Breast epithelium (tissue), 3 donors: Measurements from ENCODE around the gene LMX1B.

Source experiments
- POLR2AphosphoS5 ChIP-seq, 3 donors: sonication (generic); formaldehyde crosslinking; IDR thresholded peaks; one replicate each; pipeline ENCODE4 v1.6.1; 2017; ENCODE audit warnings: antibody characterized with exemption in 3 of 3
- TF ChIP-seq, protein P1 (sequence below), 3 donors: fragments of 450-650 bp; IDR thresholded peaks; one replicate each; pipeline ENCODE4 v1.5.1; 2016 to 2017; ENCODE audit warnings: antibody characterized with exemption in 3 of 3, mild to moderate bottlenecking in 3 of 3, moderate library complexity in 3 of 3

DNA sequence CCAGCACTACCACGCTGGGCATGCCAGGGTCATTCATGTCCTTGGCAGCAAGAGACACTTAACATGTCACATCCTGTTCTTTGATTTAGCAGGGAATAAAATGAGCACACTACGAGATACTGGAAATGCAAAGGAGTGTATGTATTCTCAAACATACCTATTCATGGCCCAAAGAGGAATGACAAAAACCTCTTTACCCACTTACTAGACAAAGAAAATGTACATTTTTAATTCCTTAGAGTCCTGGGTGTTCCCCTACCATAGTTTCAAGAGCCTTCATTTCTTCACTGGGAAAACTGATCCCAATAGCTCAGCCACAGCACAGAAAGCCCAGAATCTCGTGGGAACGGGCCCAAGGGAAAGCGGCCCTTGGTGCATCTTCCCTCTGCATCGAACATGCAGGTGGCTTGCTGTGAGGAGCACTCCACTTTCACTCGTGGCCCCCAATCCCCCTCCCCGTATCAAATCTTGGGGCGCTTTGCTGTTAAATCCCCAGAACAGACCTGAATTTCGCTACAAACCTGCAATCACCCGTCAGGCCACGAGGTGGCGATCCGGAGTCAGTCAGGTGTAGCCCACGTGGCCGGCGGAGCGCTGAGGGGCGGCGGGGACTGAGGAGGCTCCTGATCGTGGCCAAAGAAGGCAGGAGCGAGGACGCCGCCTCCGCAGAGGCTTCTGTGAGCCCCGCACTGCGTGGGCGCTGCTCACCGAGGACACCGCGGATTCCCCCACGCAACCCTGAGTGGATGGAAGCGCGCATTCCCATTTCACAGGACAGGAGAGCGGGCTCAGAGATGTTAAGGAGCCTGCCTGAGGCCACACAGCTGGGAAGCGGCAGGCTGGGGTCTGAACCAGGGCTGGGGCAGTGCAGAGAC, 91.4 kb downstream of the LMX1B start:
- TF ChIP-seq, protein P1, sequence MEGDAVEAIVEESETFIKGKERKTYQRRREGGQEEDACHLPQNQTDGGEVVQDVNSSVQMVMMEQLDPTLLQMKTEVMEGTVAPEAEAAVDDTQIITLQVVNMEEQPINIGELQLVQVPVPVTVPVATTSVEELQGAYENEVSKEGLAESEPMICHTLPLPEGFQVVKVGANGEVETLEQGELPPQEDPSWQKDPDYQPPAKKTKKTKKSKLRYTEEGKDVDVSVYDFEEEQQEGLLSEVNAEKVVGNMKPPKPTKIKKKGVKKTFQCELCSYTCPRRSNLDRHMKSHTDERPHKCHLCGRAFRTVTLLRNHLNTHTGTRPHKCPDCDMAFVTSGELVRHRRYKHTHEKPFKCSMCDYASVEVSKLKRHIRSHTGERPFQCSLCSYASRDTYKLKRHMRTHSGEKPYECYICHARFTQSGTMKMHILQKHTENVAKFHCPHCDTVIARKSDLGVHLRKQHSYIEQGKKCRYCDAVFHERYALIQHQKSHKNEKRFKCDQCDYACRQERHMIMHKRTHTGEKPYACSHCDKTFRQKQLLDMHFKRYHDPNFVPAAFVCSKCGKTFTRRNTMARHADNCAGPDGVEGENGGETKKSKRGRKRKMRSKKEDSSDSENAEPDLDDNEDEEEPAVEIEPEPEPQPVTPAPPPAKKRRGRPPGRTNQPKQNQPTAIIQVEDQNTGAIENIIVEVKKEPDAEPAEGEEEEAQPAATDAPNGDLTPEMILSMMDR (IDR thresholded peaks at IDR 0.05) = peak; percentile 88 to 94 (median 90)
- TF ChIP-seq POLR2AphosphoS5 (IDR thresholded peaks at IDR 0.05) = peak in 1 of 3 donors; percentile 31
